Mucosa of stomach (tissue), 1 donor: Measurements from ENCODE around the gene NR1I2.
A peak's percentile ranks its signal among the peaks of the same experiment; 100 is the strongest.

Experiments
- H3K27me3 ChIP-seq: one replicate; pipeline ENCODE4 v1.7.0; 2013; ENCODE audit warnings: mild to moderate bottlenecking, low read length; ENCODE audit not compliant: control insufficient read depth, insufficient read depth
- H3K36me3 ChIP-seq: one replicate; pipeline ENCODE4 v1.7.0; 2013; ENCODE audit warnings: low read length; ENCODE audit not compliant: control insufficient read depth, insufficient read depth
- H3K4me1 ChIP-seq: one replicate; pipeline ENCODE4 v1.7.0; 2013; ENCODE audit warnings: mild to moderate bottlenecking, low read length; ENCODE audit not compliant: control insufficient read depth, insufficient read depth
- H3K4me3 ChIP-seq: one replicate; pipeline ENCODE4 v1.7.0; 2013; ENCODE audit warnings: low read length
- H3K9ac ChIP-seq: one replicate; pipeline ENCODE4 v1.7.0; 2013; ENCODE audit warnings: mild to moderate bottlenecking, low read length, moderate library complexity
- H3K9me3 ChIP-seq: one replicate; pipeline ENCODE4 v1.7.0; 2013; ENCODE audit warnings: mild to moderate bottlenecking, low read length, moderate library complexity; ENCODE audit not compliant: control insufficient read depth
- donor health status: Pancreatic carcinoma.

NR1I2 gene

GRCh38 chr3:119781330-119782198 lies at the start of gene NR1I2:
Gene NR1I2 (plus strand): TSS chr3:119782101.
- no peaks in the 10 kb centered on the region for H3K27me3 ChIP-seq
- peak within 1 kb of the TSS; percentile 75 for H3K4me3 ChIP-seq
- no peaks in the 10 kb centered on the region for H3K9me3 ChIP-seq
- H3K4me1 ChIP-seq: peaks cover 17% of the 10 kb centered on the region
- H3K9ac ChIP-seq: peak within 1 kb of the TSS; percentile 58
- no peaks in the 10 kb centered on the region for H3K36me3 ChIP-seq

DNA sequence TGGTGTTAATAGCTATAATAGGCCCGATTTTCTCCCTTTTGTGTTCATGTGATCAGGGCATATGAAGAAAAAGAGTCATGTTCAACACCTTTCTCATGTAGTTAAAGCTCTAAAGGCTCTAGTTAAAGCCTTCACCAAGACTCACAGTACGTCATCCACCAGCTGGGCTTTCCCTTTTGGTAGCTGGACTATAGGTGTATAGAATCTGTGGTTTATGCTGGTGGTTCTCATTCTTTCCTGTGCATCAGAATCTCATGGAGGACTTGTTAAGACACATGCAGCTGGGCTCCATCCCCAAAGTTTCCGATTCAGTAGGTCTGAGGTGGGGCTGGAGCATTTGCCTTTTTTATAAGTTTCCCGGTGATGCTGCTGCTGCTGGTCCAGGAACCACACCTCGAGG lies 48.1 kb upstream of the NR1I2 start:
- Histone ChIP-seq H3K9ac (no peak overlapping the region), H3K4me1 (no peaks in the 10 kb centered on the region), H3K9me3 (no peaks in the 10 kb centered on the region), H3K27me3 (no peaks in the 10 kb centered on the region), H3K4me3 (no peak overlapping the region), H3K36me3 (no peaks in the 10 kb centered on the region)

DNA sequence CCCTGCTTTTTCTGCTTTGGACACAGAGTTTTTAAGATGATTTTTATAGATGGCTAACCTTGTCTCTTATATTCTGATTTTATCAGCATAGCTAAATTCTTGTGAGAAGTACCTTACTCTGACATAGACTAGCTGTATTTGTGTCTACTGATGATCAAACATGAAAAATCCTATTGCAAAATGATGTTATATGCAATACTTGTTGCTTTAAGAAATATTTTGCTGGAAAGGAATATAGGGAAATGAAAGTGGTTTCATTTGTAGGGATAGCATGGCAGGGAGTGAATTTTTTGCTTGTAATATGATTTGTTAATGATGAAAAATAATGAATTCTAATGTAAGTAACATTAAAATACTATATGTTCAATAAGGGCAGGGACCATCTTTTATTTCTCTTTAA lies 43.2 kb upstream of the NR1I2 start:
- Histone ChIP-seq H3K27me3 (no peaks in the 10 kb centered on the region), H3K4me1 (no peaks in the 10 kb centered on the region), H3K4me3 (no peak overlapping the region), H3K36me3 (no peaks in the 10 kb centered on the region), H3K9ac (no peak overlapping the region), H3K9me3 (no peaks in the 10 kb centered on the region)

DNA sequence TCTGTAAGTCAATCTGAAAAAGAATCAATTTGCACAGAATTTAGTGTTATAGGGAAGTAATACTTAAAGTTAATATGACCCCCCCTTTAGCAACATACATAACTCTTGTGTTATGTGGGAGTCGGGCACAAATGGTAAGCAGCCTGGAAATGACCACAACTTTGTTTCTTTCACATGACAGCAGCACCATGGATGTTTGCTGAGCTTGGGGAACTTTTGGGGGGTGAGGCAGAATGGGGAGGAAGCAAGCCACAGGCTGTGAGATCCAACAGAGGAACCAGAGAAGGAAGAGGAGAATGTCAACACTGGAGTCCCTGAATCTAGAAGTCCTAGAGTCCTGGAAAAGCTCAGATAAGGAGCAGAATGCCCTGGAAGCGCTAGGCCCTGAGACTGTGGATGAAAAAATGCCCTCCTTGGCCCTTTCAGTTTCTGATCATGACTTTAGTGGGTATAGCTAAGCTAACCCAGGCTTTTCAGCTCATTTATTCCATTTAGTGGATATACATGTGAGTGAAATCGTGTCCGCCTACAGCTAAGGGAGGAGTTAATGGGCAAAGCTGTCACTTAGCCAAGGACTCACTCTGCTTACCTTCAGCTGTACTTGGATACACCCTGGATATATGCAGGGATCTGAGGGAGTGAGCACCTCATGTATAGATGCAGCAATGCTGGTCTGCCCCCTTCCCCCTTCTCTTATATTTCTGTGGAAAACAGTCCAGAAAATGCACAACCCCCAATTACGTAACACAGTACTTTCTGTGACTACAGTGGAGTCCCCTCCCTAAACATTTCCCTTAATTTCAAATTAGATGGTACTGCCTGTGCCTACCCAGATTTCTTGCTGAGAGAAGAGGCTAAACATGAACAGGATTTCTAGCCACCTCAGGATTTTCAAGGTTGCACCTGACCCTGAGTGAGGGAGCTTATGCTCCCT lies 40.0 kb upstream of the NR1I2 start:
- no peaks in the 10 kb centered on the region for H3K4me1 ChIP-seq
- no peak overlapping the region for H3K4me3 ChIP-seq
- H3K27me3 ChIP-seq: no peaks in the 10 kb centered on the region
- H3K9me3 ChIP-seq: no peaks in the 10 kb centered on the region
- H3K36me3 ChIP-seq: no peaks in the 10 kb centered on the region
- H3K9ac ChIP-seq: no peak overlapping the region

DNA sequence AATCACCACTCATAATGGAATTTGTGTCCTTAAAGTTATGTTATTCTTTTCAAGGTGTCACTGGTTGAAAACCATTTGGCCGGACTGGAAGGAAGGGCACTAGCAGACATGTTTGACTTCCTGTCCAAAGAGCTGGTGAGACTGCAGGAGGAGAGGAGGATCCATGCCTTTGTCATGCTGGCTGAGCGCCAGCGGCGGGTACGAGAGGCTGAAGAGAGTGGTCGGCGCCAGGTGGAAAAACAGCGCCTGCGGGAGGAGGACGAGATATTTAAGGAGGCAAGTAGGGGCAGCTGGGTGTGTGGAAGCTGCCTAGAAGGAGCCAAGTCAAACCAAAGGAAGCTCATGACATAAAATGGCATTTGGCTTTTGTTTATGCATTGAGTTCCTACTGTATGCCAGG lies 38.0 kb upstream of the NR1I2 start:
- H3K36me3 ChIP-seq: no peaks in the 10 kb centered on the region
- no peak overlapping the region for H3K4me3 ChIP-seq
- H3K9me3 ChIP-seq: no peaks in the 10 kb centered on the region
- H3K9ac ChIP-seq: no peak overlapping the region
- no peaks in the 10 kb centered on the region for H3K27me3 ChIP-seq
- no peaks in the 10 kb centered on the region for H3K4me1 ChIP-seq

- no peaks in the 10 kb centered on the region for H3K9me3 ChIP-seq
- no peaks in the 10 kb centered on the region for H3K27me3 ChIP-seq
- no peak overlapping the region for H3K9ac ChIP-seq
- H3K4me3 ChIP-seq: no peak overlapping the region
- no peaks in the 10 kb centered on the region for H3K36me3 ChIP-seq
- H3K4me1 ChIP-seq: no peaks in the 10 kb centered on the region
These were observed 36.0 kb upstream of the NR1I2 start for GRCh38 chr3:119745942-119746341.

- Histone ChIP-seq H3K9me3 (no peaks in the 10 kb centered on the region), H3K4me3 (no peak overlapping the region), H3K27me3 (no peaks in the 10 kb centered on the region), H3K36me3 (no peaks in the 10 kb centered on the region), H3K9ac (no peak overlapping the region), H3K4me1 (no peaks in the 10 kb centered on the region)
These were observed 35.5 kb upstream of the NR1I2 start for GRCh38 chr3:119746423-119746822.

- Histone ChIP-seq H3K27me3 (no peaks in the 10 kb centered on the region), H3K4me1 (no peaks in the 10 kb centered on the region), H3K9me3 (no peaks in the 10 kb centered on the region), H3K4me3 (no peak overlapping the region), H3K36me3 (no peaks in the 10 kb centered on the region), H3K9ac (no peak overlapping the region)
These were observed 34.5 kb upstream of the NR1I2 start for GRCh38 chr3:119747357-119747756.

DNA sequence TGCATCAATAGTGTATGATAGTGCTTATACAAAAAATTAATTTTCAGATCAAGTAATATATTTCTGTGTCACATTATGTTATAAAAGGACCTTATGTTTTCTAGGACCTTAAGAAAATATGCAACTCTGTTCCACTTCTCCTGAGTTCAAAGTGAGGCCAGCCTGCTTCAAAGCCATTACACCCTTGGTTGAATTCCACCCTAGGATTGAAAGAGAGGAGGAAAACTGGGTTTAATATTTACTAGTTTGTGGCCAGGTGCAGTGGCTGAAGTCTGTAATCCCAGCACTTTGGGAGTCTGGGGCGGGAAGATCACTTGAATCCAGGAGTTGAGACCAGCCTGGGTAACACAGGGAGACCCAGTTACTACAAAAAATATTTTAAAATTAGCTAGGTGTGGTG lies 32.9 kb upstream of the NR1I2 start:
- no peak overlapping the region for H3K4me3 ChIP-seq
- H3K36me3 ChIP-seq: no peaks in the 10 kb centered on the region

DNA sequence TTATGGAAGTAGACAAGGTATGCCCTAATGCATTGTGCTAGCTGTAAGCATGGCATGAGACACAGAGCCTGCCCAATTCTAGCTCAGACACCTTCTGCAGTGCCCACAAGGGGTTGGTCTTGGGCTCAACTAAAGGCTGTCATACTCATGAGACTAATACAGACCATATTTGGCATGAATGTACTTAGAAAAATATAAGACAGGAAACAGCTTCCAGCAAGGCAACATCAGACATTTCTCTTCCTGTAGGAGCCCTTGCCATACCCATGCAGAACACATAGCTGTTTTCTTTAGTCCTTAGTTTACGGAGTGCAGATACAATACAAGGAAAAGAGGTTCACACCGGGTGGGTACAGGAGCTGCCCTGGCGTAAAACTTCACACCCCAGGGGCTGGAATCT lies 30.5 kb upstream of the NR1I2 start:
- H3K4me1 ChIP-seq: no peaks in the 10 kb centered on the region
- no peaks in the 10 kb centered on the region for H3K27me3 ChIP-seq
- H3K9ac ChIP-seq: no peak overlapping the region
- no peaks in the 10 kb centered on the region for H3K9me3 ChIP-seq
- no peak overlapping the region for H3K4me3 ChIP-seq
- no peaks in the 10 kb centered on the region for H3K36me3 ChIP-seq

More for the DNA sequence above, 32.9 kb upstream of the NR1I2 start:
- H3K9ac ChIP-seq: no peak overlapping the region
- H3K27me3 ChIP-seq: no peaks in the 10 kb centered on the region
- no peaks in the 10 kb centered on the region for H3K4me1 ChIP-seq
- H3K9me3 ChIP-seq: no peaks in the 10 kb centered on the region

DNA sequence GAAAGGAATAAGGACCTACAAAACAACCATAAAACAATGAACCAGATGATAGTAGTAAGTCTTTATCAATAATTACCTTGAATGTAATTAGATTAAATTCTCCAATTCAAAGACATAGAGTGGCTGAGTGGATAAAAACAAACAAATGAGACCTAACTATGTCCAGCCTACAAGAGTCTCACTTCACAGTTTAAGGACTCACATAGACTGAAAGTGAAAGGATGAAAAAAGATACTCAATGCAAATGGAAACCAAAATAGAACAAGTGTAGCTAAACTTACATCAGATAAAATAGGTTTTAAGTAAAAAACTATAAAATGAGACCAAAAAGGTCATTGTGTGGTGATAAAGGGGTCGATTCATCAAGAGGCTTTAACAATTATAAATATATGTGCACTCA lies 21.9 kb upstream of the NR1I2 start:
- Histone ChIP-seq H3K9me3 (no peaks in the 10 kb centered on the region), H3K36me3 (no peaks in the 10 kb centered on the region), H3K27me3 (no peaks in the 10 kb centered on the region), H3K4me3 (no peak overlapping the region), H3K9ac (no peak overlapping the region), H3K4me1 (no peaks in the 10 kb centered on the region)

- no peaks in the 10 kb centered on the region for H3K27me3 ChIP-seq
- no peak overlapping the region for H3K9ac ChIP-seq
- H3K36me3 ChIP-seq: no peaks in the 10 kb centered on the region
- H3K4me3 ChIP-seq: no peak overlapping the region
- no peaks in the 10 kb centered on the region for H3K9me3 ChIP-seq
- H3K4me1 ChIP-seq: no peaks in the 10 kb centered on the region
These were observed 19.0 kb upstream of the NR1I2 start for GRCh38 chr3:119762876-119763275.
